LNCAP (cell line): ENCODE data around the gene GRM7.

Source experiments
- CTCF ChIP-seq: fragments of 450-650 bp; IDR thresholded peaks from 2 replicates; pipeline ENCODE4 v1.5.1; 2017; ENCODE audit warnings: mild to moderate bottlenecking

The GRM7 gene

GRCh38 chr3:7657214-7658112, 796.5 kb downstream of the GRM7 start:
- no peak for TF ChIP-seq CTCF

DNA sequence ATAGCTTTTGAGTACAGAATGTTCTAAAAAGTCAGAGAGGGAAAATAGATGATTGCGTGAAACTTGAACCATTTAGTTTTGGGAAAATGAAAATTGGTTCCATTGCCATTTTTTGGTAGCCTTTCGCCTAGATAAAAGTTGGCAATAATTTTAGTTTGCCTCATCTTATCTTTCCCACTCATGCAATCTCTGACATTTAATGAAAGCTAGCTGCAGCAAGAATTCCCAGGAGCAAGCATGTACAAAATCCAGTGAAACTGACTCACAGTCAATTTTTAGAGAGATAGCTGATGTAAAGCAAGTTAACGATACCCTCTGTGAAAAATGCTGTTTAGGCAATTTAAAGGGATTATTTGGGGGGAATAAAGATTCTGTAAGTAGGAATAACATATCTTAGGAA, 797.4 kb downstream of the GRM7 start:
- no peak for TF ChIP-seq CTCF

GRCh38 chr3:7659079-7659478, 798.2 kb downstream of the GRM7 start:
- TF ChIP-seq CTCF = no peak

- TF ChIP-seq CTCF = no peak
Measured at GRCh38 chr3:7663771-7664170, 802.9 kb downstream of the GRM7 start.

- TF ChIP-seq CTCF = no peak
Measured at GRCh38 chr3:7667774-7668173, 806.9 kb downstream of the GRM7 start.

GRCh38 chr3:7669641-7670040, 808.7 kb downstream of the GRM7 start:
- TF ChIP-seq CTCF = no peak

- TF ChIP-seq CTCF = no peak
Measured at GRCh38 chr3:7678521-7678920, 817.6 kb downstream of the GRM7 start.
